ENCODE measurements around the gene CD2AP. TPM values are rescaled to one million over a fixed set of nuclear protein-coding genes. Genes with fewer than 3 reads are reported as not detected.

Gene CD2AP
- total and polyA plus RNA-seq, 7 experiments from 2014 or later: 7.6 to 37.0 (median 25.8) TPM

GRCh38 chr6:47481806-47482205 is 4.2 kb downstream of the CD2AP start:
- DNase-seq: no peak
- H3K4me3 Mint-ChIP-seq: peak overlapping the region in 4 of 10 donors; percentile 18 to 37 (median 36)
- no peak for ATAC-seq
- Histone ChIP-seq H3K27ac (ENCODE audit: low read depth, low read length) (no peak overlapping the region), H3K27me3 (ENCODE audit: control insufficient read depth in 2 of 2, insufficient read depth in 2 of 2, low read length in 2 of 2) (no peaks in the 10 kb centered on the region), H3K4me3 (ENCODE audit: low read length) (no peak overlapping the region), H3K4me1 (ENCODE audit: control insufficient read depth in 2 of 2, insufficient read depth in 2 of 2, low read length in 2 of 2) (peaks cover 11 to 13% of the 10 kb centered on the region in 2 donors), H3K9me3 (ENCODE audit: control insufficient read depth in 2 of 3, low read length in 3 of 3) (no peaks in the 10 kb centered on the region), H3K36me3 (ENCODE audit: control insufficient read depth in 2 of 3, insufficient read depth in 3 of 3, low read length in 3 of 3) (peaks cover 0 to 10% (median 0%) of the 10 kb centered on the region in 3 experiments)
- peaks cover 43 to 83% (median 75%) of the 10 kb centered on the region in 7 donors for H3K4me1 Mint-ChIP-seq
- ChIA-PET CTCF (no interaction called here), POLR2A (no interaction called here)
- peaks cover 0 to 2% (median 0%) of the 10 kb centered on the region in 11 donors for H3K9me3 Mint-ChIP-seq
- intact Hi-C loops (cut with micrococcal nuclease): no loop called here
- H3K27me3 Mint-ChIP-seq: no peaks in the 10 kb centered on the region
- H3K27ac Mint-ChIP-seq: peak overlapping the region in 2 of 9 donors; percentile 13 to 45
- H3K36me3 Mint-ChIP-seq: peaks cover 0 to 4% (median 0%) of the 10 kb centered on the region in 5 donors

- H3K9me3 ChIP-seq (ENCODE audit: control insufficient read depth in 2 of 3, low read length in 3 of 3): no peaks in the 10 kb centered on the region
- DNase-seq (no peak), ATAC-seq (no peak)
- Mint-ChIP-seq H3K27me3 (no peaks in the 10 kb centered on the region), H3K9me3 (no peaks in the 10 kb centered on the region), H3K27ac (peak overlapping the region in 2 of 9 donors; percentile 57 to 67), H3K4me3 (peak overlapping the region in 6 of 10 donors; percentile 8 to 50 (median 34)), H3K4me1 (peaks cover 38 to 85% (median 79%) of the 10 kb centered on the region in 7 donors), H3K36me3 (peaks cover 0 to 4% (median 0%) of the 10 kb centered on the region in 5 donors)
- intact Hi-C loops (cut with micrococcal nuclease): no loop called here
- no peaks in the 10 kb centered on the region for H3K27me3 ChIP-seq (ENCODE audit: control insufficient read depth in 2 of 2, insufficient read depth in 2 of 2, low read length in 2 of 2)
- peaks cover 0 to under 1% (median 0%) of the 10 kb centered on the region in 3 experiments for H3K36me3 ChIP-seq (ENCODE audit: control insufficient read depth in 2 of 3, insufficient read depth in 3 of 3, low read length in 3 of 3)
- no peak overlapping the region for H3K27ac ChIP-seq (ENCODE audit: low read depth, low read length)
- CTCF ChIA-PET: no interaction called here
- peaks cover 10 to 11% of the 10 kb centered on the region in 2 donors for H3K4me1 ChIP-seq (ENCODE audit: control insufficient read depth in 2 of 2, insufficient read depth in 2 of 2, low read length in 2 of 2)
- H3K4me3 ChIP-seq (ENCODE audit: low read length): no peak overlapping the region
- POLR2A ChIA-PET: no interaction called here
Measured at GRCh38 chr6:47483516-47483852, 5.9 kb downstream of the CD2AP start.

- Histone ChIP-seq H3K27me3 (ENCODE audit: control insufficient read depth in 2 of 2, insufficient read depth in 2 of 2, low read length in 2 of 2) (no peaks in the 10 kb centered on the region), H3K27ac (ENCODE audit: low read depth, low read length) (no peak overlapping the region), H3K36me3 (ENCODE audit: control insufficient read depth in 2 of 3, insufficient read depth in 3 of 3, low read length in 3 of 3) (no peaks in the 10 kb centered on the region), H3K9me3 (ENCODE audit: control insufficient read depth in 2 of 3, low read length in 3 of 3) (no peaks in the 10 kb centered on the region), H3K4me1 (ENCODE audit: control insufficient read depth in 2 of 2, insufficient read depth in 2 of 2, low read length in 2 of 2) (peaks cover 6 to 8% of the 10 kb centered on the region in 2 donors), H3K4me3 (ENCODE audit: low read length) (no peak overlapping the region)
- intact Hi-C loops (cut with micrococcal nuclease): no loop called here
- CTCF ChIA-PET: no interaction called here
- H3K4me1 Mint-ChIP-seq: peaks cover 38 to 80% (median 74%) of the 10 kb centered on the region in 7 donors
- peak overlapping the region in 7 of 10 donors; percentile 5 to 50 (median 26) for H3K4me3 Mint-ChIP-seq
- ATAC-seq: no peak
- H3K36me3 Mint-ChIP-seq: peaks cover 0 to 4% (median 0%) of the 10 kb centered on the region in 5 donors
- H3K27me3 Mint-ChIP-seq: no peaks in the 10 kb centered on the region
- POLR2A ChIA-PET: no interaction called here
- peak overlapping the region in 3 of 9 donors; percentile 2 to 67 (median 57) for H3K27ac Mint-ChIP-seq
- no peak for DNase-seq
- no peaks in the 10 kb centered on the region for H3K9me3 Mint-ChIP-seq
Measured at GRCh38 chr6:47483853-47484546, 6.4 kb downstream of the CD2AP start.

- peaks cover 0 to 4% (median 0%) of the 10 kb centered on the region in 5 donors for H3K36me3 Mint-ChIP-seq
- H3K9me3 Mint-ChIP-seq: no peaks in the 10 kb centered on the region
- Histone ChIP-seq H3K27ac (ENCODE audit: low read depth, low read length) (no peak overlapping the region), H3K9me3 (ENCODE audit: control insufficient read depth in 2 of 3, low read length in 3 of 3) (no peaks in the 10 kb centered on the region), H3K36me3 (ENCODE audit: control insufficient read depth in 2 of 3, insufficient read depth in 3 of 3, low read length in 3 of 3) (no peaks in the 10 kb centered on the region), H3K27me3 (ENCODE audit: control insufficient read depth in 2 of 2, insufficient read depth in 2 of 2, low read length in 2 of 2) (no peaks in the 10 kb centered on the region), H3K4me1 (ENCODE audit: control insufficient read depth in 2 of 2, insufficient read depth in 2 of 2, low read length in 2 of 2) (peaks cover under 1 to 4% of the 10 kb centered on the region in 2 donors), H3K4me3 (ENCODE audit: low read length) (no peak overlapping the region)
- H3K4me3 Mint-ChIP-seq: peak overlapping the region in 2 of 10 donors; percentile 5 to 45
- no peak for DNase-seq
- intact Hi-C loops (cut with micrococcal nuclease): no loop called here
- no peaks in the 10 kb centered on the region for H3K27me3 Mint-ChIP-seq
- no peak for ATAC-seq
- H3K27ac Mint-ChIP-seq: peak overlapping the region in 3 of 9 donors; percentile 4 to 67 (median 57)
- ChIA-PET POLR2A (no interaction called here), CTCF (no interaction called here)
- peaks cover 40 to 78% (median 71%) of the 10 kb centered on the region in 7 donors for H3K4me1 Mint-ChIP-seq
Measured at GRCh38 chr6:47484616-47485015, 7.0 kb downstream of the CD2AP start.

GRCh38 chr6:47485083-47485482 is 7.5 kb downstream of the CD2AP start:
- H3K27ac Mint-ChIP-seq: no peak overlapping the region
- CTCF ChIA-PET: interaction anchor here (0.6 kb wide), 1 partner anchor 230 kb away, joined by 3 read pairs; no protein-coding TSS in a partner anchor
- Histone ChIP-seq H3K27ac (ENCODE audit: low read depth, low read length) (no peak overlapping the region), H3K4me3 (ENCODE audit: low read length) (no peak overlapping the region), H3K4me1 (ENCODE audit: control insufficient read depth in 2 of 2, insufficient read depth in 2 of 2, low read length in 2 of 2) (peaks cover 0 to 4% of the 10 kb centered on the region in 2 donors), H3K27me3 (ENCODE audit: control insufficient read depth in 2 of 2, insufficient read depth in 2 of 2, low read length in 2 of 2) (no peaks in the 10 kb centered on the region), H3K9me3 (ENCODE audit: control insufficient read depth in 2 of 3, low read length in 3 of 3) (no peaks in the 10 kb centered on the region), H3K36me3 (ENCODE audit: control insufficient read depth in 2 of 3, insufficient read depth in 3 of 3, low read length in 3 of 3) (no peaks in the 10 kb centered on the region)
- H3K9me3 Mint-ChIP-seq: no peaks in the 10 kb centered on the region
- ATAC-seq (no peak), DNase-seq (no peak)
- no peaks in the 10 kb centered on the region for H3K27me3 Mint-ChIP-seq
- POLR2A ChIA-PET: no interaction called here
- H3K36me3 Mint-ChIP-seq: peaks cover 0 to 4% (median 0%) of the 10 kb centered on the region in 5 donors
- intact Hi-C loops (cut with micrococcal nuclease): no loop called here
- no peak overlapping the region for H3K4me3 Mint-ChIP-seq
- peaks cover 36 to 78% (median 69%) of the 10 kb centered on the region in 7 donors for H3K4me1 Mint-ChIP-seq

DNA sequence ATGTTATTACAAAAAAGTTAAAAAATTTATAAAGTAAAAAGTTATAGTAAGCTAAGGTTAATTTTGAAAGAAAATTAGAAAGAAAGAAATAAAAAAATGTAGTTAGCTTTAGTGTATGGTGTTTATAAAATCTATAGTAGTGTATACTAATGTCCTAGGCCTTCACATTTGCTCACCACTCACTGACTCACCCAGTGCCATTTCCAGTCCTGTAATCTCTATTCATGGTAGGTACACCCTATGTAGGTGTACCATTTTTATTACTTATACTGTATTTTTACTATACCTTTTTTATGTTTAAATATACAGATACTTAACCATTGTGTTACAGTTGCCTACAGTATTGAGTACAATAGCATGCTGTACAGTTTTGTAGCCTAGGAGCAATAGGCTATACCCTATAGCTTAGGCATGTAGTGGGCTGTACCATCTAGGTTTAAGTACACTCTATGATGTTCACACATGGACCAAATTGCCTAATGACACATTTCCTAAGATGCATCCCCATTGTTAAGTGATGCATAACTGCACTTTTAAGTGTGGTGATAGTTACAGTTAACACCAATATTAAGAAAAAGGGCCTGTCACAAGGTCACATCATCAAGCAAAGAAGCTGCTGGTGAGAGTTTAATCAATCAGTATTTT is 8.0 kb downstream of the CD2AP start:
- no peak overlapping the region for H3K4me3 ChIP-seq (ENCODE audit: low read length)
- peak overlapping the region in 1 of 10 donors; percentile 21 for H3K4me3 Mint-ChIP-seq

More for the DNA sequence above, 8.0 kb downstream of the CD2AP start:
- H3K27me3 Mint-ChIP-seq: no peaks in the 10 kb centered on the region
- peaks cover 0 to 4% of the 10 kb centered on the region in 2 donors for H3K4me1 ChIP-seq (ENCODE audit: control insufficient read depth in 2 of 2, insufficient read depth in 2 of 2, low read length in 2 of 2)
- H3K9me3 Mint-ChIP-seq: no peaks in the 10 kb centered on the region
- DNase-seq: no peak
- H3K4me1 Mint-ChIP-seq: peaks cover 32 to 78% (median 69%) of the 10 kb centered on the region in 7 donors
- H3K36me3 ChIP-seq (ENCODE audit: control insufficient read depth in 2 of 3, insufficient read depth in 3 of 3, low read length in 3 of 3): no peaks in the 10 kb centered on the region
- no peak overlapping the region for H3K27ac ChIP-seq (ENCODE audit: low read depth, low read length)
- no peak for ATAC-seq
- H3K27me3 ChIP-seq (ENCODE audit: control insufficient read depth in 2 of 2, insufficient read depth in 2 of 2, low read length in 2 of 2): no peaks in the 10 kb centered on the region
- no peak overlapping the region for H3K27ac Mint-ChIP-seq
- ChIA-PET CTCF (interaction anchor here (0.6 kb wide), 1 partner anchor 230 kb away, joined by 3 read pairs; no protein-coding TSS in a partner anchor), POLR2A (interaction anchor here (0.7 kb wide), 1 partner anchor 20 kb away, joined by 3 read pairs; no protein-coding TSS in a partner anchor)
- H3K36me3 Mint-ChIP-seq: peaks cover 0 to 4% (median 0%) of the 10 kb centered on the region in 5 donors
- H3K9me3 ChIP-seq (ENCODE audit: control insufficient read depth in 2 of 3, low read length in 3 of 3): no peaks in the 10 kb centered on the region
- intact Hi-C loops (cut with micrococcal nuclease): no loop called here

All from naive thymus-derived CD4-positive, alpha-beta T cell (primary cell).